Osteoblast (primary cell): ENCODE measurements around the gene KAT2A. TPM values are rescaled to one million over a fixed set of nuclear protein-coding genes. Genes with fewer than 3 reads are reported as not detected.
A peak's percentile ranks its signal among the peaks of the same experiment; 100 is the strongest.

Experiments
- DNase-seq: peaks from one replicate; pipeline ENCODE4 v3.0.0; 2011; ENCODE audit warnings: low spot score, mixed read lengths; ENCODE audit not compliant: insufficient read length; ENCODE audit errors: missing footprints
- H2AFZ ChIP-seq: 2 replicates; pipeline ENCODE4 v1.6.0; 2011; ENCODE audit warnings: mild to moderate bottlenecking, low read length
- H3K27ac ChIP-seq: 2 replicates; pipeline ENCODE4 v1.5.1; 2011; ENCODE audit warnings: mild to moderate bottlenecking, low read depth, low read length, moderate library complexity
- H3K27me3 ChIP-seq: 2 replicates; pipeline ENCODE4 v1.6.0; 2012; ENCODE audit warnings: mild to moderate bottlenecking, control low read depth, inconsistent platforms, low read length, moderate library complexity; ENCODE audit not compliant: insufficient read depth
- H3K36me3 ChIP-seq: 2 replicates; pipeline ENCODE4 v1.5.1; 2011; ENCODE audit warnings: mild to moderate bottlenecking, low read length, control low read depth, moderate library complexity; ENCODE audit not compliant: insufficient read depth
- H3K4me1 ChIP-seq: 2 replicates; pipeline ENCODE4 v1.5.1; 2011; ENCODE audit warnings: mild to moderate bottlenecking, low read length, control low read depth, moderate library complexity; ENCODE audit not compliant: insufficient read depth
- H3K4me2 ChIP-seq: 2 replicates; pipeline ENCODE4 v1.6.0; 2011; ENCODE audit warnings: mild to moderate bottlenecking, low read length; ENCODE audit not compliant: insufficient read depth
- H3K4me3 ChIP-seq: fragments of 200-600 bp; sonication (generic); 3 replicates; pipeline ENCODE4 v1.5.1; 2012; ENCODE audit warnings: mild to moderate bottlenecking, low read length, inconsistent platforms; ENCODE audit not compliant: insufficient read depth
- H3K79me2 ChIP-seq: 2 replicates; pipeline ENCODE4 v1.6.0; 2012; ENCODE audit warnings: mild to moderate bottlenecking, low read length, control low read depth, inconsistent platforms; ENCODE audit not compliant: insufficient read depth
- H3K9me3 ChIP-seq: 2 replicates; pipeline ENCODE4 v1.5.1; 2011; ENCODE audit warnings: low read depth, low read length, control low read depth
- H4K20me1 ChIP-seq: 2 replicates; pipeline ENCODE4 v1.6.0; 2012; ENCODE audit warnings: mild to moderate bottlenecking, low read length, control low read depth; ENCODE audit not compliant: insufficient read depth
- total RNA-seq: library from RNA; depleted of rRNA; stranded (reverse); fragments of >200 nt; gene quantifications from 2 replicates; pipeline ENCODE4 v1.2.3, GENCODE V29; 2012
- TF ChIP-seq, protein P1 (sequence below): IDR thresholded peaks from 2 replicates; pipeline ENCODE4 v1.5.1; 2011; ENCODE audit warnings: mild to moderate bottlenecking, low read depth, low read length, moderate library complexity; ENCODE audit errors: extremely low read depth

The KAT2A gene
- total RNA-seq, 1 donor = 9.0 TPM

DNA sequence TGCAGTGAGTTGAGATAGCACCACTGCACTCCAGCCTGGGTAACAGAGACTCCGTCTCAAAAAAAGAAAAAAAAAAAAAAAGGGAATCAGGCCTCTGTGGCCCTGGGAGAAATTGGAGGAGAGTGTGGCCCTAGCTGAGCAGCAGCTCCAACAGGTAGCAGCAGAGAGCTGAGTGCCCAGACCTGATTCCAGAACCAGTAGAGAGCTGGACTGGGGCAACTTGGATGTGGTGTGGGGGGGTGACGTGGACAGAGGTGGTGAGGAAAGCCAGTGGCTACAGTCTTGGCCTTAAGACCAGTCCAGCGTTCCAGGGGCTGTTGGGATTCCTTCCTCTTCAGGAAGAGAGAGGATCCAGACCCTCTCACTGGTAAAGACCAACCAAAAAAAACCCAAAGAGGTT lies 3.1 kb upstream of the KAT2A start:
- DNase-seq = peak; percentile 17
- H3K36me3 ChIP-seq = peaks cover 45% of the 10 kb centered on the region
- H3K4me2 ChIP-seq = no peak overlapping the region
- no peak overlapping the region for H3K4me3 ChIP-seq
- H3K9me3 ChIP-seq = no peaks in the 10 kb centered on the region
- H3K27ac ChIP-seq = no peak overlapping the region
- H3K27me3 ChIP-seq = no peaks in the 10 kb centered on the region
- H3K79me2 ChIP-seq = peaks cover 15% of the 10 kb centered on the region
- no peak overlapping the region for H2AFZ ChIP-seq
- H3K4me1 ChIP-seq = peaks cover 9% of the 10 kb centered on the region
- peaks cover 3% of the 10 kb centered on the region for H4K20me1 ChIP-seq
- TF ChIP-seq, protein P1, sequence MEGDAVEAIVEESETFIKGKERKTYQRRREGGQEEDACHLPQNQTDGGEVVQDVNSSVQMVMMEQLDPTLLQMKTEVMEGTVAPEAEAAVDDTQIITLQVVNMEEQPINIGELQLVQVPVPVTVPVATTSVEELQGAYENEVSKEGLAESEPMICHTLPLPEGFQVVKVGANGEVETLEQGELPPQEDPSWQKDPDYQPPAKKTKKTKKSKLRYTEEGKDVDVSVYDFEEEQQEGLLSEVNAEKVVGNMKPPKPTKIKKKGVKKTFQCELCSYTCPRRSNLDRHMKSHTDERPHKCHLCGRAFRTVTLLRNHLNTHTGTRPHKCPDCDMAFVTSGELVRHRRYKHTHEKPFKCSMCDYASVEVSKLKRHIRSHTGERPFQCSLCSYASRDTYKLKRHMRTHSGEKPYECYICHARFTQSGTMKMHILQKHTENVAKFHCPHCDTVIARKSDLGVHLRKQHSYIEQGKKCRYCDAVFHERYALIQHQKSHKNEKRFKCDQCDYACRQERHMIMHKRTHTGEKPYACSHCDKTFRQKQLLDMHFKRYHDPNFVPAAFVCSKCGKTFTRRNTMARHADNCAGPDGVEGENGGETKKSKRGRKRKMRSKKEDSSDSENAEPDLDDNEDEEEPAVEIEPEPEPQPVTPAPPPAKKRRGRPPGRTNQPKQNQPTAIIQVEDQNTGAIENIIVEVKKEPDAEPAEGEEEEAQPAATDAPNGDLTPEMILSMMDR = no peak

DNA sequence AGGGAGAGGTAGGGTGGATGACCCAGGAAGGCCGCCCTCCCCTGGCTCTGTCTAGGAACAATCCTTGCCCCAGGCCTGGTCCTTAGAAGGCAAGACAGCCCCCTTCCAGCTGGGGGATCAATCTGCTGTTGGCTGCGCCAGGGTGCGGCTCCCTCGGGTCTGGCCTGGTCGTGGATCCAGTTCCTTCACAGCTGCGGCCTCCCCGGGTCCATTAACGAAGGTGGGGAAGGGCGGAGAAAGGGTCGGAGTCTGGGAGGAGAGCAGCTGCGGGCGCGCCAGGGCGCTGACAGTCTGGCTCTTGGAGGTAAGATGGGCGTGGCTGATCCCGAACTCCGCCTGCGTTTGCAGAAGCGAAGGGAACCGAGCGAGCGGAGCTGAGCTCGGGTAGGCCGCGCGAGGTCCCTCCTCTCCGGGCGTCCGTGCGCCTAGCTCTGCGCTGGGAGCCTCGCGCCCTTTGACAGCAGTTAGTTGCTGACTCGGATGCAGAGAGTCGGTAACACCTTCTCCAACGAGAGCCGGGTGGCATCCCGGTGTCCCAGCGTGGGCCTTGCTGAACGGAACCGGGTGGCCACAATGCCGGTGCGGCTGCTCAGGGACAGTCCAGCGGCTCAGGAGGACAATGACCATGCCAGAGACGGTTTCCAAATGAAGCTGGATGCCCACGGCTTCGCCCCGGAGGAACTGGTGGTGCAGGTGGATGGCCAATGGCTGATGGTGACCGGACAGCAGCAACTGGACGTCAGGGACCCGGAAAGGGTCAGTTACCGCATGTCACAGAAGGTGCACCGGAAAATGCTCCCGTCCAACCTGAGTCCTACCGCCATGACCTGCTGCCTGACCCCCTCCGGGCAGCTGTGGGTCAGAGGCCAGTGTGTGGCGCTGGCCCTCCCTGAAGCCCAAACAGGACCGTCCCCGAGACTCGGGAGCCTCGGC lies 1.5 kb upstream of the KAT2A start, which contains the start of gene HSPB9:
HSPB9 (plus strand) TSS at position 434 of the 933 bp plus-strand sequence; CDS start at position 481, 47 bp downstream.
- Histone ChIP-seq H3K4me3 (no peak within 1 kb of the TSS), H3K9me3 (no peaks in the 10 kb centered on the region), H3K79me2 (peaks cover 3% of the 10 kb centered on the region), H3K27me3 (no peaks in the 10 kb centered on the region), H3K36me3 (peaks cover 33% of the 10 kb centered on the region), H2AFZ (no peak within 1 kb of the TSS), H3K4me2 (no peak within 1 kb of the TSS), H3K4me1 (peaks cover 9% of the 10 kb centered on the region), H3K27ac (no peak within 1 kb of the TSS), H4K20me1 (no peaks in the 10 kb centered on the region)
- TF ChIP-seq, protein P1 = no peak
- DNase-seq = peak; percentile 69

DNA sequence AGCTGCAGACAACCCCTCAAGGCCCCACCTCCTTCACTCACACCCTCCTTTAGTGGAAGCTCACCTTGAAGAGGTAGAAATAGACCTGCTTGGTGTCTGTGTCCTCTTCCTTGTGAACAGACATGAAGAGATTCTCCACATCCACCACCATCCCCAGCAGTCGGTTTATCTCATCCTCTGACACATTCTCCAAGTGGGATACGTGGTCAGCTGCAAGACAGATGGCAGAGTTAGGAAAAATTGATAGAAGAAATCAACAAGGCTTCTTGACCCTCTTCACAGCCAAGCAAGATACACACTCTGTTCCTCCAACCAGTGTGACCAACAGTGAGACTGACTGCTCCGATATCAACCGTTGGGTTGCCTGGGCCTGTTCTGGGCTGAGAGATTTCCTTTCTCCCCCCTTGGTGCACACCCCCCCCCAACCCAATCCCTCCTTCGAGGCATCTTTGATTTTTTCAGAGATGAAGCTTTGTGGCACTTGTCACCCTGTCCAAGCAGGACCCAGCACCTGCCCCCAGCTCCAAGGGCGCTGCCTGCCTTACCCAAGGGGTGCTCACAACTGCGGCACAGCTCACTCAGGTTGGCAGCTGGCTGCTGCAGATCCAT lies 902 bp downstream of the KAT2A start:
- TF ChIP-seq, protein P1 = no peak
- H3K4me1 ChIP-seq = peaks cover 9% of the 10 kb centered on the region
- H3K36me3 ChIP-seq = peaks cover 26% of the 10 kb centered on the region
- H3K4me2 ChIP-seq = peak overlapping the region; percentile 76
- no peak overlapping the region for H3K27ac ChIP-seq
- H3K9me3 ChIP-seq = no peaks in the 10 kb centered on the region
- H3K79me2 ChIP-seq = peaks cover 3% of the 10 kb centered on the region
- no peak overlapping the region for H2AFZ ChIP-seq
- H3K4me3 ChIP-seq = peak overlapping the region; percentile 75
- peak; percentile 63 for DNase-seq
- no peaks in the 10 kb centered on the region for H3K27me3 ChIP-seq
- H4K20me1 ChIP-seq = peaks cover 6% of the 10 kb centered on the region

DNA sequence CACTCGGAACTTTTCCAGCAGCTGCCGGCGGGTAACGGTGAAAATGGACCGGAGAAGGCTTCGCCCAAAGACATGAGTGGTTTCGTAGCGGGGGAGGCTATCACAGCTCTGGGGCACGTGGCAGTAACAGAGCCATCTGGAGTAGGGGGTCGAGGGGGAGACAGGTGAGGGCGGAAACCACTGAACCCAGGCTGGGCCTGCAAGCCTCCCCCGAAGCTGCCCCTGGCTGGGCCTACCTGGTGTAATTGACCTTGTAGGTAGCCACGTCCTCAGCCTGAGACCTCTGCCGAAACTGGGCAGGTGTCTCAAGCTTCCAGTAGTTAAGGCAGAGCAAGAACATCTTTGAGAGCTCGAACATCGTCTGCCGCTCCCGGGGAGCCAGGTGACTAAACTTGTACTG lies 1.9 kb downstream of the KAT2A start:
- no peaks in the 10 kb centered on the region for H3K27me3 ChIP-seq
- DNase-seq = peak; percentile 63
- H3K4me3 ChIP-seq = no peak overlapping the region
- H3K9me3 ChIP-seq = no peaks in the 10 kb centered on the region
- no peak overlapping the region for H3K27ac ChIP-seq
- H2AFZ ChIP-seq = no peak overlapping the region
- TF ChIP-seq, protein P1 = no peak
- H3K4me1 ChIP-seq = peaks cover 9% of the 10 kb centered on the region
- H3K79me2 ChIP-seq = peaks cover 3% of the 10 kb centered on the region
- peaks cover 25% of the 10 kb centered on the region for H3K36me3 ChIP-seq
- no peak overlapping the region for H3K4me2 ChIP-seq
- H4K20me1 ChIP-seq = peaks cover 6% of the 10 kb centered on the region
